HG02623 (cell line): ENCODE results near the gene SEBOX.

Source experiments
- ATAC-seq: cut with Tn5 transposase; IDR thresholded peaks from one replicate; pipeline ENCODE4 v1.9.1; 2021; ENCODE audit warnings: moderate library complexity; ENCODE audit not compliant: unreplicated experiment

Gene SEBOX

GRCh38 chr17:28364665-28365363 is at the start of gene SEBOX:
Gene SEBOX (minus strand): TSS chr17:28365199. CDS start chr17:28365151, 48 bp downstream.
- ATAC-seq = no peak

- ATAC-seq = no peak
These were observed 48.8 kb upstream of the SEBOX start for GRCh38 chr17:28413804-28414203.

DNA sequence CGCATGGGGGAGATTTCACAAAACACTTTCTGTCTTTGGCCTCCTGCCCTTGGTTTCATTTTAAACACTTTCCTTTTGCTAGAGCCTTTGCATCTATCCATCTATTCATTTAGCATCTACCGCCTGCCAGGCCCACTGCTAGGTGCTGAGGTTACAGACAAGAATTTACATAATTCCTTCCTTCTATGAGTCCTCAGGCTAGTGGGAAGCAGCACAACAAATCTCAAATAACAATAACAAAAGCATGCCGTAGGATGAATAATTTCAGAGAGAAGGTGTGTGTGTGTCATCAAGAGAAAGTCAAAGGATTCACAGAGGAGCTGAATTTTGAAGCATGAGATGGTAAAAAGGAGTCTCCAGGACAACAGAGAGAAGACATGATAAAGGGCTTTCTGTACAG is 47.1 kb upstream of the SEBOX start:
- ATAC-seq = no peak

- no peak for ATAC-seq
These were observed 42.9 kb upstream of the SEBOX start for GRCh38 chr17:28407974-28408306.

DNA sequence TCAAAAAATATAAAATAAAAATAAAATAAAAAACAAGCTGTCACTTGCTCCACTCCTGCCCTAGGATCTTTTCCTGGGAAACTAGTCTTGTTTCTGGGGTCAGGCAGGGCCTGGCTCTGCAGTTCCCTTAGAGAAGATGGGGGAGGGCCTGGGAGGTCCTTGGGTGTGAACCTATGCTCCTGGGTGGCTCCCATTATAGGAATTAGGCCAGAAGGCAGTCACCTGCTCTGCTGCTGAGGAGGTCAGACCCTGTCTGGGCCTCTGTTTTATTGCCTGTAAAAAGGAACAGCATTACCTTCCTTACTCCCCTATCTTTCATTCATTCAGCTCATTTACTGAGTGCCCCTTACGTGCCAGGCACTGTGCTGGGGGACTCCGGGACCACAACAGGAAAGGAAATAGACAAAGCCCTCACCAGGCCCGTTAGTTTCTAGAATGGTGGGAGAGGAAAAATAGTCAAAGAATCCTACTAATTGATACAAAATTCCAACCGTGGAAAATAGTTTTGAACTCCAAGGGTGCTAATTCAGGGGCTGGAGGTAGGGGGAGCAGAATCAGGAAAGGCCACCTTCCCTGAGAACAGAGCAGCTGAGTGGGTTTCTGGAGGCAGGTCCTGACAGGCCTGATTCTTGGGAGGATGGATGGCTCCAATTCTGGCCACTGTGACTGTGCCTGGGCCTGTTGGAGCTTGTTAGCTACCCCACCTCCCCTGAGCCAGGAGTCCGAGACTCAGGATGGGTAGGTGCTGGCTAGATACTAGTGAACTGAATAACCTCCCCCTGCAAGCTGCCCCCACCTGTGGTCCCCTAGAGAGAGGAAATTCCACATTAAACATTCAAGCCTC is 42.4 kb upstream of the SEBOX start:
- no peak for ATAC-seq

- no peak for ATAC-seq
These were observed 41.4 kb upstream of the SEBOX start for GRCh38 chr17:28406473-28406814.

DNA sequence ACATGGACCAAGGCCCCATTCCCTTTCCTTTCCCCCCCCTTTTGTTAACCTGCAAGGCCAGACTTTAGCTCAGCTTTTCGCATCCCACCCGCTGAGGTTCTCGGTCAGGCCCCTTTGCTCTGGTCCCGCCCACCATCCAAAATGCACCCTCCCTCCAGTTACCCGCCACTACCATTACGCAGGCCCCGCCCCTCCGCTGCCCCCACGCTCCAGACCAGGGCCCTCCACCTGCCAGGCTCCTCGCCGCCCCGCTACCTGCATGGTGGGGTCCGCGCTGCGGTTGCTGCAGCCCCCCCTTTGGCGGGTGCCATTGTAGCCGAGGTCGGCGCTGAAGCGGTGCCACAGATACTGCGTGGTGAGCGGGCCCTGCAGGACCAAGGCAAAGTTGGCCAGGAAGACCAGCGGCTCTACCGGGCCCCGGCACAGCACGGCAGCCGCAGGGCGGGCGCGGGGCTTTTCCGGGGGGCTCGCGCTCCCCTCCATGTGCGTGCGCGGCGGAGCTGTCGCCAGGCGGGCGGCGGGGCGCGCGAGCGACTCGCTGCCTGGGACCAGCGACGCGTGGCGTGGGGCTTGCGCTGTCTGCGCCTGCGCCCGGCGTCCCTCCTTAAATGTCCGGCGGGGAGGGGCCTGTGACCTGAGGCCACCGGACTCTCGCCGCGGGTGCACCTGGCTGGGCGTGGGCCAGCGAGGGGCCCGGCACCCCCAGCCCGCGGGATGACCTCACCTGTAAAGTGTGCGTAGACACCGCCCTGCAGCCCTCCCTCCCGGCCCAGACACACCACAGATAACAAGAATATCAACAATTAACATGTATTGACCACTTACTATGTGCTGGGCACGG is 40.9 kb upstream of the SEBOX start, which contains the start of gene SLC46A1:
Gene SLC46A1, minus strand, starts transcription at position 581 of the 841 bp plus-strand sequence. Its CDS starts 98 bp downstream, at position 483.
- ATAC-seq = no peak

GRCh38 chr17:28404812-28405570 is 40.0 kb upstream of the SEBOX start:
- ATAC-seq = no peak

GRCh38 chr17:28404461-28404811 is 39.4 kb upstream of the SEBOX start:
- no peak for ATAC-seq

GRCh38 chr17:28404007-28404406 is 39.0 kb upstream of the SEBOX start:
- ATAC-seq = no peak

GRCh38 chr17:28402844-28403243 is 37.8 kb upstream of the SEBOX start:
- ATAC-seq = no peak

GRCh38 chr17:28402224-28402630 is 37.2 kb upstream of the SEBOX start:
- ATAC-seq = no peak

DNA sequence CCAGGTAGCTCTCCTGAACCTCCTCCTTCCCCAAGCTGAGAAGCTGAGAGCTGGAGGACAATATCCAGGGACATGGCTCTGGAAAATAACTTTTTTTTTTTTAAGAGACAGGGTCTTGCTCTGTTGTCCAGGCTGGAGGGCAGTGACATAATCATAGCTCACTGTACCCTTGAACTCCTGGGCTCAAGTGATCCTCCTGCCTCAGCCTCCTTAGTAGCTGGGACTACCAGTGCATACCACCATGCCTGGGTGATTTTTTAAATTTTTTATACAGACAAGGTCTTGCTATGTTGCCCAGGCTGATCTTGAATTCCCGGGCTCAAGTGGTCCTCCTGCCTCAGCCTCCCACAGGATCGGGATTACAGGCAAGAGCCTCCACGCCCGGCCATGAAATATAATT is 34.8 kb upstream of the SEBOX start:
- no peak for ATAC-seq

- ATAC-seq = no peak
These were observed 33.4 kb upstream of the SEBOX start for GRCh38 chr17:28398280-28398981.

DNA sequence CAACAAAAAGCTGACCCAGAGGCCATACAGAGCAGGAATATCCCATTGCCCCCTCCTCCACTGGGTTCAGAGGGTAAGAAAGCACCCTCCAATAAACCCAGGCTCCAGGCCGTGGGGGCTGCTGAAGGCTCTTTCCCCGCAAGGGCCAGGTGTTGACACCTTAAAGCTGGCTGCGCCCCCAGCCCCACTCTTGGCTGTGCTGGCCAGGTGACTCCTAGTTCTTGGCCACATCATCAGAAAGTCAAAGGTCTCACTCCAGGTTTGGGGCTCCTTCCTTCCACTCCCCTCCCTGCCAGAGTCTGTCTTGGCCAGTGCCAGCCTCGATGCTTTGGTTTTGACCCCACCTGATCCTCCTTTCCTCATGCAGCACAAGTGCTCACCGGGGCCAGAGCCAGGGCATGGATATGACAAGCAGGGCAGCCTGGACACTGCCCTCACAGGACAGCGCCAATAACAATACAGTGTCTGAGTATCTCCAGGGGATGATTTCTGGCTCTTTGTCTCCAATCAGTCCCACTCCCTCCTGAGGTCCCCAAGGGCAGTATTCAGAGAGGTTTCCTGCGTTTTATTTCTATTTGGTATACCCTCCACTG is 32.8 kb upstream of the SEBOX start:
- ATAC-seq = no peak

- no peak for ATAC-seq
These were observed 32.3 kb upstream of the SEBOX start for GRCh38 chr17:28397275-28397674.

DNA sequence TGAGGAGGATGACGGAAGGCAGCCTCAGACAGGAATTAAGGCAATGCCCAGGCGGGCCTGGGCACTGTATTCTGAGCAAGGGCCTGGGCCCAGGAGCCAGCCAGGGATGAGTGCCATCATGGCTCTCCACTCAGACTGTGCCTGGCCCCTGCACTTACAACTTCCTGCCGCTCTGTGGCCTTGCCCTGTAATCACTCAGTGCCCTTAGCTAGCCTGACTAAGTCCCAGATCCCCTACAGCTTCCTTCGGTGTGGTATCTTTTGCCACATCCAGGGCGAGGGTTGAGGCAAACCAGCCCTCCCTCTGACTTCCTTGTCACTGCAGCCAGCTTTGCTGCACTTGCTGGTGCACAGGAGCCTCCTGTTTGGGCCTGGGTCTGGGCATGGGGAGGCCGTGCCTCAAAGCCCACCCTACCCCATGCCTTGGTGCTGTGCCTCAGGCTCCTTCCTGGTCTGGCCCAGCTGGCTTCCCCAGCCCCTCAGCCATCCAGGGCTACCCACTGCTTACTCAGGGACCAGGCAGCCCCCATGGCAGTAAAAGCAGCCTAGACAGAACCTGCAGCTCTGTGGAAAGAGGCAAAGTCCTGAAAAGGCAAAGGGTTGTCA is 31.7 kb upstream of the SEBOX start:
- no peak for ATAC-seq

DNA sequence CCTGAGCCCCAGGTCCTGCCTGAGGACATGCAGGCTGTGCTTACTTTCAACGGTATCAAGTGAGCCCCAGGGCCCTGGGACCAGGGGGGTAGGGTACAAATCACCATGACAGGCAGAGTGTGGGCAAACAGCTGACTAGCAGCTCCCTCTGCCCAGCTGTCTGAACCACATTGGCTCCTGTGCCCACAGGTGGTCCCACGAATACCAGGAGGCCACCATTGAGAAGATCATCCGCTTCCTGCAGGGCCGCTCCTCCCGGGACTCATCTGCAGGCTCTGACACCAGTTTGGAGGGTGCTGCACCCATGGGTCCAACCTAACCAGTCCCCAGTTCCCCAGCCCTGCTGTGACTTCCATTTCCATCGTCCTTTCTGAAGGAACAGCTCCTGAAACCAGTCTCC is 31.0 kb upstream of the SEBOX start:
- no peak for ATAC-seq

DNA sequence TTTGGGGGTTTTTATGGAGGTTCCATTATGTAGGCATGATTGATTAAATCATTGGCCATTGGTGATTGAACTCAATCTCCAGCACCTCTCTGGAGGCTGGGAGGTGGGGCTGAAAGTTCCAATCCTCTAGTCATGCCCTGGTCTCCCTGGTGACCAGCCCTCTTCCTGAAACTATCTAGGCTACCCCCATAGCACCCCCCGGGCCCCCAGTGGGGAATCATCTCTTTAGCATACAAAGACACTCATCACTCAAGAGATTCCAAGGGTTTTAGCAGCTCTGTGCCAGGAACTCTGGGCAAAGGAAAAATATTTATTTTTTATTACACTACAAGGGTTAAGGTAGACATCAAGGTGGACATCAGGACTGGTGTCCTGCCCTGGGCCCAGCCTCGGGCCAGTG is 30.4 kb upstream of the SEBOX start:
- no peak for ATAC-seq
